ENCODE results near the gene NOS3. TPM values are rescaled to one million over a fixed set of nuclear protein-coding genes. Genes with fewer than 3 reads are reported as not detected.

NOS3 gene
- total and polyA plus RNA-seq, 2 experiments from 2014 or later: 2.6 to 6.1 TPM

DNA sequence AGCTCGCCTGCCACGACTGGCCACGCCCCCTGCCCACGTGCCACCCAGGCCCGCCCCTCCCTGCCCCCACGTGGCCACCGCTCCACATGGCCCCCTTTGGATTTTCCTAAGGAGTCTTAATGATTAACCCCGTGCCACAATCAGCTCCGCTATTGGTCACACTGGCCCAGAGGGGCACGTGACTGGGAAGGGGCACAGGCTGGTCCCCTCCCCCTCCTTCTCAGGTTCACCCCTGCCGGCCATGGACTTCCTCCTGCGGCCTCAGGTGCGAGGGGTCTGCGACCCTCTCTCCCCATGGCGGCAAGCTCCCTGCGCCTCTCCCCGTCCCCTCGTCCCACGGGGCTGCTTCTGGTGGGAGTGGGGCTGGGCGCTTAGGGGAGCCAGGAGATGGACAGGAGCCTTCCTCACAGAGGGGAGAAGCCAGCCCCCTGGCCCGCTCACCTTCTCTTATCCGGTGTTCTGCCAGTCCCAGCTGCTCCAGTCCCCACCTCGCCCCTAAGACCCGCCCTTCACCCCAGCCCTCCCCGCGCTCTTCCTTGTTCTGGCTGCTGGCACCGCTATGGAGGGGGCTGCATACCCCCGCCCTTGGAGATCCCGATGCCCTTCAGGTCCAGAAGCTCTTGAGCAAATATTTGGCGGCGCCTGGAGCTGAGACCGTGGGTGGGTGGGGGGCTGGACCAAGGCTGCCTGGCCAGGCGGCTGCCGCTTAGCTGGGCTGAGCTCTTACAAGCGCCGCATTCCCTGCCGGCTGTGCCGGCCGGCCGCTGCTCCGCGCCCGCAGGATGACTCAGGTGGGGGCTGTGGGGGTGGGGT, 71.8 kb downstream of the NOS3 start:
- TF ChIP-seq POLR2AphosphoS5 (IDR thresholded peaks at IDR 0.05; ENCODE audit: low read depth) (peak; percentile 56), STAT1 (IDR thresholded peaks at IDR 0.05; ENCODE audit: unreplicated experiment) (no peak), EZH2 (IDR thresholded peaks at IDR 0.05; ENCODE audit: low read depth, unreplicated experiment) (no peak), EZH2phosphoT487 (IDR thresholded peaks at IDR 0.05; ENCODE audit: unreplicated experiment) (no peak)
- TF ChIP-seq, protein P1, sequence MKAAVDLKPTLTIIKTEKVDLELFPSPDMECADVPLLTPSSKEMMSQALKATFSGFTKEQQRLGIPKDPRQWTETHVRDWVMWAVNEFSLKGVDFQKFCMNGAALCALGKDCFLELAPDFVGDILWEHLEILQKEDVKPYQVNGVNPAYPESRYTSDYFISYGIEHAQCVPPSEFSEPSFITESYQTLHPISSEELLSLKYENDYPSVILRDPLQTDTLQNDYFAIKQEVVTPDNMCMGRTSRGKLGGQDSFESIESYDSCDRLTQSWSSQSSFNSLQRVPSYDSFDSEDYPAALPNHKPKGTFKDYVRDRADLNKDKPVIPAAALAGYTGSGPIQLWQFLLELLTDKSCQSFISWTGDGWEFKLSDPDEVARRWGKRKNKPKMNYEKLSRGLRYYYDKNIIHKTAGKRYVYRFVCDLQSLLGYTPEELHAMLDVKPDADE (IDR thresholded peaks at IDR 0.05): peak; percentile 9; the same call in 1 of the 2 replicates
- TF ChIP-seq, protein P2, sequence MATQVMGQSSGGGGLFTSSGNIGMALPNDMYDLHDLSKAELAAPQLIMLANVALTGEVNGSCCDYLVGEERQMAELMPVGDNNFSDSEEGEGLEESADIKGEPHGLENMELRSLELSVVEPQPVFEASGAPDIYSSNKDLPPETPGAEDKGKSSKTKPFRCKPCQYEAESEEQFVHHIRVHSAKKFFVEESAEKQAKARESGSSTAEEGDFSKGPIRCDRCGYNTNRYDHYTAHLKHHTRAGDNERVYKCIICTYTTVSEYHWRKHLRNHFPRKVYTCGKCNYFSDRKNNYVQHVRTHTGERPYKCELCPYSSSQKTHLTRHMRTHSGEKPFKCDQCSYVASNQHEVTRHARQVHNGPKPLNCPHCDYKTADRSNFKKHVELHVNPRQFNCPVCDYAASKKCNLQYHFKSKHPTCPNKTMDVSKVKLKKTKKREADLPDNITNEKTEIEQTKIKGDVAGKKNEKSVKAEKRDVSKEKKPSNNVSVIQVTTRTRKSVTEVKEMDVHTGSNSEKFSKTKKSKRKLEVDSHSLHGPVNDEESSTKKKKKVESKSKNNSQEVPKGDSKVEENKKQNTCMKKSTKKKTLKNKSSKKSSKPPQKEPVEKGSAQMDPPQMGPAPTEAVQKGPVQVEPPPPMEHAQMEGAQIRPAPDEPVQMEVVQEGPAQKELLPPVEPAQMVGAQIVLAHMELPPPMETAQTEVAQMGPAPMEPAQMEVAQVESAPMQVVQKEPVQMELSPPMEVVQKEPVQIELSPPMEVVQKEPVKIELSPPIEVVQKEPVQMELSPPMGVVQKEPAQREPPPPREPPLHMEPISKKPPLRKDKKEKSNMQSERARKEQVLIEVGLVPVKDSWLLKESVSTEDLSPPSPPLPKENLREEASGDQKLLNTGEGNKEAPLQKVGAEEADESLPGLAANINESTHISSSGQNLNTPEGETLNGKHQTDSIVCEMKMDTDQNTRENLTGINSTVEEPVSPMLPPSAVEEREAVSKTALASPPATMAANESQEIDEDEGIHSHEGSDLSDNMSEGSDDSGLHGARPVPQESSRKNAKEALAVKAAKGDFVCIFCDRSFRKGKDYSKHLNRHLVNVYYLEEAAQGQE (IDR thresholded peaks at IDR 0.05; ENCODE audit: unreplicated experiment): no peak
- H3K27me3 Mint-ChIP-seq (ENCODE audit: insufficient read depth, low read depth, poor library complexity): peaks cover 35% of the 10 kb centered on the region
- no peaks in the 10 kb centered on the region; the same call in 1 of the 2 replicates for H4K20me1 ChIP-seq (replicated peaks; ENCODE audit: insufficient read depth)
- H3K4me1 Mint-ChIP-seq: peaks cover 35% of the 10 kb centered on the region
- H3F3A ChIP-seq (replicated peaks; ENCODE audit: low read depth): peaks cover 15% of the 10 kb centered on the region
- peaks cover 36% of the 10 kb centered on the region for H3K4me1 ChIP-seq (ENCODE audit: insufficient read depth)
- peak overlapping the region; percentile 76 for H3K4me3 ChIP-seq
- no peak overlapping the region for H2AFZ ChIP-seq
- H3K36me3 ChIP-seq (ENCODE audit: insufficient read depth): peaks cover 16% of the 10 kb centered on the region
- H3K27ac ChIP-seq (ENCODE audit: low read depth): peak overlapping the region; percentile 88
- H3K79me2 ChIP-seq (replicated peaks; ENCODE audit: insufficient read depth): peaks cover 11% of the 10 kb centered on the region
- H3K4me3 Mint-ChIP-seq: peak overlapping the region; percentile 74
- H3K9me3 Mint-ChIP-seq: no peaks in the 10 kb centered on the region
- peak; percentile 98 for DNase-seq (ENCODE audit: low spot score)
- no peak overlapping the region; the same call in 1 of the 2 replicates for H3K27ac Mint-ChIP-seq
- H3K27me3 ChIP-seq (ENCODE audit: insufficient read depth): peaks cover 22% of the 10 kb centered on the region
- H3K4me2 ChIP-seq: peak overlapping the region; percentile 93
- peaks cover 24% of the 10 kb centered on the region for H3K36me3 Mint-ChIP-seq (ENCODE audit: low read depth)
- H3K9me2 ChIP-seq (ENCODE audit: insufficient read depth): no peaks in the 10 kb centered on the region
- ATAC-seq: peak; percentile 44

DNA sequence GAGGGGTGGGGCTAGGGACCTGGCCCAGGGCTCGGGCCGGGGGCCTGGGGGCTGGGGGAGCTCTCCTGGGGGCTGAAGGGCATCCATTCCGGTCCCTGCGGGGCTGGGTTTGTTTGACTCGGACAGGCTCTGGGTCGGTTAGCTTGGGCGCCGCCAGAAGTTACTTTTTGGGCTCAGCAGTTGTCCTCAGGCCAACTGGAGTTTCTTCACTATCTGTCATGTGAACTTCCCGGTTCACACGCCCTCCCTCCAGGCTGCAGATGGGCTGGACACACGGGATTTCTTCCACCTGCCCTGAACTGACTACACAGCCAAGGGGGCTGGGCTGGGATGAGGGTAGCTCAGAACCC, 72.4 kb downstream of the NOS3 start:
- Mint-ChIP-seq H3K4me3 (peak overlapping the region; percentile 74), H3K9me3 (no peaks in the 10 kb centered on the region), H3K27me3 (ENCODE audit: insufficient read depth, low read depth, poor library complexity) (peaks cover 39% of the 10 kb centered on the region), H3K36me3 (ENCODE audit: low read depth) (peaks cover 29% of the 10 kb centered on the region), H3K4me1 (peaks cover 41% of the 10 kb centered on the region), H3K27ac (no peak overlapping the region; the same call in 1 of the 2 replicates)
- Histone ChIP-seq H3F3A (replicated peaks; ENCODE audit: low read depth) (peaks cover 15% of the 10 kb centered on the region), H3K36me3 (ENCODE audit: insufficient read depth) (peaks cover 16% of the 10 kb centered on the region), H4K20me1 (replicated peaks; ENCODE audit: insufficient read depth) (no peaks in the 10 kb centered on the region; the same call in 1 of the 2 replicates), H3K9me2 (ENCODE audit: insufficient read depth) (no peaks in the 10 kb centered on the region), H3K27me3 (ENCODE audit: insufficient read depth) (peaks cover 22% of the 10 kb centered on the region), H2AFZ (no peak overlapping the region), H3K4me3 (peak overlapping the region; percentile 76), H3K79me2 (replicated peaks; ENCODE audit: insufficient read depth) (peaks cover 11% of the 10 kb centered on the region), H3K4me1 (ENCODE audit: insufficient read depth) (peaks cover 38% of the 10 kb centered on the region), H3K4me2 (peak overlapping the region; percentile 93), H3K27ac (ENCODE audit: low read depth) (no peak overlapping the region)
- ATAC-seq (peak; percentile 1; the same call in 1 of the 3 replicates), DNase-seq (ENCODE audit: low spot score) (peak; percentile 58)
- TF ChIP-seq, protein P1 (IDR thresholded peaks at IDR 0.05): no peak
- TF ChIP-seq EZH2phosphoT487 (IDR thresholded peaks at IDR 0.05; ENCODE audit: unreplicated experiment): no peak
- no peak for TF ChIP-seq EZH2 (IDR thresholded peaks at IDR 0.05; ENCODE audit: low read depth, unreplicated experiment)
- no peak for TF ChIP-seq JUNB (IDR thresholded peaks at IDR 0.05; ENCODE audit: unreplicated experiment)
- TF ChIP-seq STAT1 (IDR thresholded peaks at IDR 0.05; ENCODE audit: unreplicated experiment): no peak
- TF ChIP-seq NANOG (IDR thresholded peaks at IDR 0.05; ENCODE audit: borderline replicate concordance): no peak

Other genes with a start within 250 kb of the NOS3 start
- 0.35 and 0.47 TPM in 2 replicates for gene TMEM176B, start 190.7 kb upstream of the NOS3 start, total RNA-seq (2014; rRNA removed; shearing (Covaris generic))
- 0.42 and 0.83 TPM in 2 replicates for gene TMEM176B, start 190.7 kb upstream of the NOS3 start, polyA plus RNA-seq (2016; fragmentation: Nextera tagmentation; extraction: Ambion mirVana)
- gene TMEM176A, start 190.2 kb upstream of the NOS3 start, total RNA-seq (2014; rRNA removed; shearing (Covaris generic)): not detected in 2 replicates
- 0.34 and 0.66 TPM in 2 replicates for gene TMEM176A, start 190.2 kb upstream of the NOS3 start, polyA plus RNA-seq (2016; fragmentation: Nextera tagmentation; extraction: Ambion mirVana)
- gene AOC1, start 138.5 kb upstream of the NOS3 start, total RNA-seq (2014; rRNA removed; shearing (Covaris generic)): 0.47 TPM in 1 of 2 replicates, not detected in the other
- gene AOC1, start 138.5 kb upstream of the NOS3 start, polyA plus RNA-seq (2016; fragmentation: Nextera tagmentation; extraction: Ambion mirVana): not detected in 2 replicates
- gene KCNH2, start 12.7 kb upstream of the NOS3 start, total RNA-seq (2014; rRNA removed; shearing (Covaris generic)): 11.3 and 14.7 TPM in 2 replicates
- gene KCNH2, start 12.7 kb upstream of the NOS3 start, polyA plus RNA-seq (2016; fragmentation: Nextera tagmentation; extraction: Ambion mirVana): 2.6 and 2.9 TPM in 2 replicates
- 1.2 and 2.2 TPM in 2 replicates for gene ATG9B, start 33.5 kb downstream of the NOS3 start, total RNA-seq (2014; rRNA removed; shearing (Covaris generic))
- gene ATG9B, start 33.5 kb downstream of the NOS3 start, polyA plus RNA-seq (2016; fragmentation: Nextera tagmentation; extraction: Ambion mirVana): 3.2 and 3.4 TPM in 2 replicates
- 27.1 and 41.1 TPM in 2 replicates for gene ABCB8, start 37.4 kb downstream of the NOS3 start, total RNA-seq (2014; rRNA removed; shearing (Covaris generic))
- 11.4 and 13.1 TPM in 2 replicates for gene ABCB8, start 37.4 kb downstream of the NOS3 start, polyA plus RNA-seq (2016; fragmentation: Nextera tagmentation; extraction: Ambion mirVana)
- gene ASIC3, start 57.5 kb downstream of the NOS3 start, total RNA-seq (2014; rRNA removed; shearing (Covaris generic)): 0.54 and 0.90 TPM in 2 replicates
- gene ASIC3, start 57.5 kb downstream of the NOS3 start, polyA plus RNA-seq (2016; fragmentation: Nextera tagmentation; extraction: Ambion mirVana): 0.87 and 1.4 TPM in 2 replicates
- gene CDK5, start 66.9 kb downstream of the NOS3 start, total RNA-seq (2014; rRNA removed; shearing (Covaris generic)): 17.4 and 19.8 TPM in 2 replicates
- gene CDK5, start 66.9 kb downstream of the NOS3 start, polyA plus RNA-seq (2016; fragmentation: Nextera tagmentation; extraction: Ambion mirVana): 27.1 TPM in 2 replicates
- 90.4 and 106 TPM in 2 replicates for gene SLC4A2, start 68.6 kb downstream of the NOS3 start, total RNA-seq (2014; rRNA removed; shearing (Covaris generic))
- gene SLC4A2, start 68.6 kb downstream of the NOS3 start, polyA plus RNA-seq (2016; fragmentation: Nextera tagmentation; extraction: Ambion mirVana): 64.8 and 75.5 TPM in 2 replicates
- gene FASTK, start 89.8 kb downstream of the NOS3 start, total RNA-seq (2014; rRNA removed; shearing (Covaris generic)): 42.5 and 57.4 TPM in 2 replicates
- gene FASTK, start 89.8 kb downstream of the NOS3 start, polyA plus RNA-seq (2016; fragmentation: Nextera tagmentation; extraction: Ambion mirVana): 36.4 and 37.4 TPM in 2 replicates
- gene TMUB1, start 92.5 kb downstream of the NOS3 start, total RNA-seq (2014; rRNA removed; shearing (Covaris generic)): 37.1 and 61.1 TPM in 2 replicates
- gene TMUB1, start 92.5 kb downstream of the NOS3 start, polyA plus RNA-seq (2016; fragmentation: Nextera tagmentation; extraction: Ambion mirVana): 47.6 and 59.6 TPM in 2 replicates
- gene AGAP3, start 95.5 kb downstream of the NOS3 start, total RNA-seq (2014; rRNA removed; shearing (Covaris generic)): 32.2 and 39.2 TPM in 2 replicates
- 24.0 and 24.9 TPM in 2 replicates for gene AGAP3, start 95.5 kb downstream of the NOS3 start, polyA plus RNA-seq (2016; fragmentation: Nextera tagmentation; extraction: Ambion mirVana)
- 0.24 and 1.8 TPM in 2 replicates for gene GBX1, start 176.7 kb downstream of the NOS3 start, total RNA-seq (2014; rRNA removed; shearing (Covaris generic))
- gene GBX1, start 176.7 kb downstream of the NOS3 start, polyA plus RNA-seq (2016; fragmentation: Nextera tagmentation; extraction: Ambion mirVana): not detected in 2 replicates
- gene ASB10, start 196.2 kb downstream of the NOS3 start, total RNA-seq (2014; rRNA removed; shearing (Covaris generic)): not detected in 2 replicates
- gene ASB10, start 196.2 kb downstream of the NOS3 start, polyA plus RNA-seq (2016; fragmentation: Nextera tagmentation; extraction: Ambion mirVana): not detected in 2 replicates
- gene H2BK1, start 219.5 kb downstream of the NOS3 start, total RNA-seq (2014; rRNA removed; shearing (Covaris generic)): not detected in 2 replicates
- gene H2BK1, start 219.5 kb downstream of the NOS3 start, polyA plus RNA-seq (2016; fragmentation: Nextera tagmentation; extraction: Ambion mirVana): not detected in 2 replicates
- 47.9 and 58.7 TPM in 2 replicates for gene ABCF2, start 236.2 kb downstream of the NOS3 start, total RNA-seq (2014; rRNA removed; shearing (Covaris generic))
- 17.8 and 18.7 TPM in 2 replicates for gene ABCF2, start 236.2 kb downstream of the NOS3 start, polyA plus RNA-seq (2016; fragmentation: Nextera tagmentation; extraction: Ambion mirVana)
- 24.9 and 26.1 TPM in 2 replicates for gene CHPF2, start 241.5 kb downstream of the NOS3 start, total RNA-seq (2014; rRNA removed; shearing (Covaris generic))
- 4.8 and 5.4 TPM in 2 replicates for gene CHPF2, start 241.5 kb downstream of the NOS3 start, polyA plus RNA-seq (2016; fragmentation: Nextera tagmentation; extraction: Ambion mirVana)

Measured in GM23338 (cell line).